Activated CD4-positive, alpha-beta T cell treated with anti-CD3 and anti-CD28 coated beads for 36 hours (primary cell): Measurements from ENCODE around the gene LIN28B. TPM values are rescaled to one million over a fixed set of nuclear protein-coding genes. Genes with fewer than 3 reads are reported as not detected.

ENCODE experiments used
- ATAC-seq: fragments of 200-7000 bp; cut with Tn5 transposase; one replicate; pipeline ENCODE4 v1.10.0; 2021; ENCODE audit warnings: mild to moderate bottlenecking, moderate library complexity
- CTCF ChIA-PET: fragments of 350-600 bp; sonication (Branson Sonifier 250); formaldehyde crosslinking; loops from one replicate; lab custom pipeline; 2021; ENCODE audit warnings: antibody characterized with exemption; lab: Charles Lee
- POLR2A ChIA-PET: fragments of 350-600 bp; sonication (Branson Sonifier 250); formaldehyde crosslinking; loops from one replicate; lab custom pipeline; 2021; ENCODE audit warnings: antibody characterized with exemption, inconsistent platforms; lab: Charles Lee
- DNase-seq: peaks from one replicate; pipeline ENCODE4 v3.0.0-alpha.2; 2020
- H3K27ac Mint-ChIP-seq: one replicate; pipeline ENCODE4 v1.8.0; 2021; ENCODE audit warnings: mixed read lengths
- H3K27me3 Mint-ChIP-seq: one replicate; pipeline ENCODE4 v1.8.0; 2021; ENCODE audit warnings: mixed read lengths
- H3K36me3 Mint-ChIP-seq: one replicate; pipeline ENCODE4 v1.8.0; 2021; ENCODE audit warnings: low read depth, mixed read lengths
- H3K4me1 Mint-ChIP-seq: one replicate; pipeline ENCODE4 v1.8.0; 2021; ENCODE audit warnings: mixed read lengths
- H3K4me3 Mint-ChIP-seq: one replicate; pipeline ENCODE4 v1.8.0; 2021; ENCODE audit warnings: mild to moderate bottlenecking, moderate library complexity, mixed read lengths
- H3K9me3 Mint-ChIP-seq: one replicate; pipeline ENCODE4 v1.8.0; 2021; ENCODE audit warnings: low read depth, mixed read lengths
- intact Hi-C, 2 experiments: fragments of 100-400 bp; cut with DNase I in 1 of 2; cut with micrococcal nuclease in 1 of 2; formaldehyde crosslinking; loops; one replicate each; pipeline versions ENCODE4 v1.14.2 to v1.15.1; 2022 to 2024; cut with DNase I, micrococcal nuclease
- total RNA-seq, 2 experiments: library from RNA; stranded (reverse); gene quantifications; one replicate each; pipeline ENCODE4 v1.2.3, GENCODE V29; 2021

LIN28B gene
- total RNA-seq, 2 experiments from 2014 or later: not detected

DNA sequence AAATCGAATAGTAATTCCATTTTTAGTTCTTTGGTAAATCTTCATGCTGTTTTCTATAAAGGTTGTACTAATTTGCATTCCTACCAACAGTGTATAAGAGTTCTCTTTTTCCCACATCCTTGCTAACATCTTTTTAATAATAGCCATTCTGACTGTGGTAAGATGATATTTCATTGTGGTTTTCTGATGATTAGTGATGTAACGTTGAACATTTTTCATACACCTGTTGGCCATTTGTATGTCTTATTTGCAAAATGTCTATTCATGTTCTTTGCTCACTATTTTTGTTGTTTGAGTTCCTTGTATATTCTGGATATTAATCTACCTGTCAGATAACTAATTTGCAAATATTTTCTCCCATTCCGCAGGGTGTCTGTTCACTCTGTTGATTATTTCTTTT lies 64.5 kb downstream of the LIN28B start:
- ATAC-seq (no peak), DNase-seq (no peak)
- H3K27me3 Mint-ChIP-seq: peaks cover 22% of the 10 kb centered on the region
- H3K4me3 Mint-ChIP-seq: no peak overlapping the region
- no peaks in the 10 kb centered on the region for H3K9me3 Mint-ChIP-seq
- H3K27ac Mint-ChIP-seq: no peak overlapping the region
- H3K4me1 Mint-ChIP-seq: no peaks in the 10 kb centered on the region
- POLR2A ChIA-PET: no interaction called here
- CTCF ChIA-PET: no interaction called here
- H3K36me3 Mint-ChIP-seq: no peaks in the 10 kb centered on the region
- intact Hi-C loops: no loop called here

DNA sequence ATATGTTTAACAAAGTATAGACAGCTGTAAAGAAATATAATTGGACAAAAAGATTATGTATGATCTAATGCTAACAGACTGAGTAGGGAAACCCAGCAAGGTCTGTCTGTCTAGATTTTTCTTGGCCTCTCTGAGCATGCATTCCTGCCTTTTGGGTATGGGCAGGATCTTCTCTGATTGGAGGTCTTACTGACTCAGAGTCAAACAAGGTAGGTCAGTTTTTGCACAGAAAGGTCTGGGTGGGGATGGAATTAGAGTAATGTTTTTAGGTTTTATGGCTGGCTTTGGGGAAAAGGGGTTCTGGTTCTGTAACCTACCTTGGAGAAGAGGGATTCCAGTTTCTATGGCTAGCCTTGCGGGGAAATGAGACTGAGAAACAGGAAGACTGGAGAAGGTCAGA lies 65.5 kb downstream of the LIN28B start:
- Mint-ChIP-seq H3K4me1 (no peaks in the 10 kb centered on the region), H3K9me3 (no peaks in the 10 kb centered on the region), H3K27me3 (peaks cover 21% of the 10 kb centered on the region), H3K4me3 (no peak overlapping the region), H3K27ac (no peak overlapping the region), H3K36me3 (no peaks in the 10 kb centered on the region)
- POLR2A ChIA-PET: no interaction called here
- CTCF ChIA-PET: no interaction called here
- no peak for ATAC-seq
- intact Hi-C loops: no loop called here
- DNase-seq: no peak

DNA sequence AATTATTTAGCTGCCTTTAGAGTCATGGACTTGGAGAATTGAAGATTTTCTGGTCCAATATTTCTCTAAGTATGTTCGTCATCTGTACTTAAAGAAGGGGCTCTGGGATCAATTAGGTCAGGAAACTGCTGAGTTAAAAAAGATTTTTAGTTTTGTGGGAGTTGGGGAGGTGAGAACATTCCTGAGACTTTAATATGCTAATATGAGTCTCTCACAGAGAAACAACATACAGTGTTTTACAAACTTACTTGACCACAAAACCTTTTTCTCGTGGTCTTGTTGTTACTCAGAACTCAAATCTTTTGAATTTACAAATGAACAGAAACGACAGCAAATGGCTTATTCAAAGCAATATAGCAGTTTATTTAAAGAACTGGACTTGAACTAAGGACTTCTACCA lies 67.9 kb downstream of the LIN28B start:
- no peak overlapping the region for H3K4me3 Mint-ChIP-seq
- ChIA-PET POLR2A (no interaction called here), CTCF (no interaction called here)
- intact Hi-C loops: no loop called here
- DNase-seq (no peak), ATAC-seq (no peak)
- no peaks in the 10 kb centered on the region for H3K4me1 Mint-ChIP-seq
- H3K27me3 Mint-ChIP-seq: peaks cover 17% of the 10 kb centered on the region
- no peak overlapping the region for H3K27ac Mint-ChIP-seq
- no peaks in the 10 kb centered on the region for H3K36me3 Mint-ChIP-seq
- H3K9me3 Mint-ChIP-seq: no peaks in the 10 kb centered on the region

DNA sequence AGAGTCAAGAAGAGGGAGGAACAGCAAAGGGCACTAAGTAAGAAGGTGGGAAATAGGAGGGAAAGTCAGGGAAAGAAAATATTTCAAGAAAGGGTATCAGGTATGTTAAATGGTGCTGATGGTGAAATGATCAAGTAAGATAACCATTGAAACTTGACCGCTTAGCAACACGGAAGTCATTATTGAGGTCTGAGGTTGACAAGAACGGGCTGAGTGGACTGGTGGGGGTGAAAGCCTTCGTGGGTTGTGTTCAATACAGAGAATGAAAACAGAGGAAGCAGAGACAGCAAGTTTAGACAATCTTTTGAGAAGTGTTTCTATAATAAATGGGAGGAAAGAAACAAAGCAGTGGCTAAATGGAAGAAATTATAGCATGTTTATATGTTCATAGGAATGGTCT lies 72.0 kb downstream of the LIN28B start:
- ChIA-PET POLR2A (no interaction called here), CTCF (no interaction called here)
- no peaks in the 10 kb centered on the region for H3K4me1 Mint-ChIP-seq

DNA sequence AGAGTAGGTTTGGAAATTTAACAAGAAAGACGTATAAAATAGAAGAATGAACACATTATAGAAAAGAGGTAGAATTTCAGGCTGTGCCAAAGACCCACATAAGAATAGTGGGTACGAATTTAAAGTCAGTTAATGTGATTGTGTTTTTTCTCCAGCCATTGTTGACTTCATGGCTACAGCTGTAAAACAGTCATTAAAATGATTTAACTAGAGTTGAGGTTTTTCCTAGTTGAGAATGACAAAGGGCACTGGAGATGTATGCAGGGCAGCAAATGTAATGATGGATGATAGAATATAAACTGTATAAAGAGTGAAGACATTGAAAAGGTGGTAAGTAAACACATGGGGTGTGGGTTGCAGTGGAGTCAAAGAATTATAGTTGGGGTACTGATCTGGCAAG lies 72.7 kb downstream of the LIN28B start:
- ChIA-PET POLR2A (no interaction called here), CTCF (interaction anchor here (0.7 kb wide), 1 partner anchor 29 kb away, joined by 4 read pairs; no protein-coding TSS in a partner anchor)
- no peak for ATAC-seq
- no peak for DNase-seq
- Mint-ChIP-seq H3K4me1 (no peaks in the 10 kb centered on the region), H3K36me3 (no peaks in the 10 kb centered on the region), H3K27me3 (no peaks in the 10 kb centered on the region), H3K4me3 (no peak overlapping the region), H3K9me3 (no peaks in the 10 kb centered on the region), H3K27ac (no peak overlapping the region)
- intact Hi-C loops: no loop called here

More for the DNA sequence above, 72.0 kb downstream of the LIN28B start:
- ATAC-seq (no peak), DNase-seq (no peak)
- intact Hi-C loops: no loop called here
- no peaks in the 10 kb centered on the region for H3K27me3 Mint-ChIP-seq
- no peaks in the 10 kb centered on the region for H3K36me3 Mint-ChIP-seq
- H3K9me3 Mint-ChIP-seq: no peaks in the 10 kb centered on the region
- H3K4me3 Mint-ChIP-seq: no peak overlapping the region
- H3K27ac Mint-ChIP-seq: no peak overlapping the region

DNA sequence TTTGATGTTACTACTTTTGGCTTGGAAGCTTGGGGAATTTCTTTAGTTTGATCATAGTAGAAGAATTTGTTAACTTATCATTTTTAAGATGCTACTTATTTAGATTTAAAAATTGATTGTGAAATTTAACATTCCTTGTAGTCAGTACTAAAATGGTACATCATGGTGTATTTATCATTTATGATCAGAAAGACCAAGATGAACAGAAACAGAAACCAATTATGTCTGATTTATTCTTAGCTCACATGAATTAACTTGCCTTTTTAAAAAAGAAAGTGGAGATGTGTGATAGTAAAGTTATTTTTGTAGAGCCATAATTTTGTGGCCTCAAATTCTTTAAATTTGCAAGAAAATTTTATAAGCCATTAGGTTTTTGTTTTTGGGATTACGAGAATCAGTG lies 77.6 kb downstream of the LIN28B start:
- intact Hi-C loops: no loop called here
- no peaks in the 10 kb centered on the region for H3K9me3 Mint-ChIP-seq
- no peak overlapping the region for H3K4me3 Mint-ChIP-seq
- H3K27me3 Mint-ChIP-seq: peaks cover 5% of the 10 kb centered on the region
- H3K27ac Mint-ChIP-seq: no peak overlapping the region
- ChIA-PET POLR2A (no interaction called here), CTCF (no interaction called here)
- DNase-seq: no peak
- no peaks in the 10 kb centered on the region for H3K4me1 Mint-ChIP-seq
- no peaks in the 10 kb centered on the region for H3K36me3 Mint-ChIP-seq
- ATAC-seq: no peak

DNA sequence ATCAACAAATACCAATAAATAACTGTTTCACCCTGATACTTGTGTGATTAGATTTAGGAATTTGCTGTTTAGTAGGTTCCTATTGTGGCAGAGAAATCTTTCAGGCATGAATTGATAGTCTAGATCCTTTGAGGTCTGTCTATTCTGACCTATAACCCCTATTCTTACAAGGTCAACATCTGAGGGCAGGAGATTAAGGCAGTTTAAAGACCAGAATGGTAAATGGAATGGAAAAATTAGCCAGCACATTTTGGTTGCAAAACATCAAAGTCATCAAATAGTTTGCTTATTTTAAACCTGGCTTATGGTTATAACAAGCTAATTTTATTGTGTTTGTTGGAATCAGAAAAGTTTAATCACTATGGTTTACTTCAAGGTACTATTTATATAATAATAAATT lies 78.4 kb downstream of the LIN28B start:
- ATAC-seq (no peak), DNase-seq (no peak)
- H3K4me3 Mint-ChIP-seq: no peak overlapping the region
- CTCF ChIA-PET: interaction anchor here (0.8 kb wide), 1 partner anchor 42 kb away, joined by 3 read pairs; no protein-coding TSS in a partner anchor
- POLR2A ChIA-PET: no interaction called here
- H3K36me3 Mint-ChIP-seq: no peaks in the 10 kb centered on the region
- intact Hi-C loops: no loop called here
- no peaks in the 10 kb centered on the region for H3K4me1 Mint-ChIP-seq
- no peaks in the 10 kb centered on the region for H3K9me3 Mint-ChIP-seq
- H3K27me3 Mint-ChIP-seq: peaks cover 5% of the 10 kb centered on the region
- H3K27ac Mint-ChIP-seq: no peak overlapping the region

DNA sequence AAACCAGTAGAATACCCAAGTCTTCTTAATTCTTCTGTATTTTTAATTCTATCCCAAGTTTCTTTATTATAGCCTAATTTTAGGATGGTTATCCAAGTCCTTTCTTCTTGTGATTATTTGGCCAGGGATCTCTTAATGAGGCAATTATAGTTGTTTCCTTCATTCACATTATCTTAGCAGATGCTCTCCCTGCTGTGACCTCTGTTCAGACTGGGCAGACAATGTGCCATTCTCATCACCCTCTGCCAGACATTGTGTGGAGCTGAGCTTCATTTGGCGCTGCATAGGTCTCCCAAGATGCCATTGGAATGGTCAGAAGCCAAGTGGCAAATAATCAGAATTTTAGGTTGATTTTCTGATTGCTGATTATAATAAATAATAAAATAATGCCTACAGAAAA lies 79.4 kb downstream of the LIN28B start:
- DNase-seq (no peak), ATAC-seq (no peak)
- Mint-ChIP-seq H3K36me3 (no peaks in the 10 kb centered on the region), H3K4me1 (no peaks in the 10 kb centered on the region), H3K9me3 (no peaks in the 10 kb centered on the region), H3K27me3 (peaks cover 5% of the 10 kb centered on the region), H3K27ac (no peak overlapping the region), H3K4me3 (no peak overlapping the region)
- intact Hi-C loops: no loop called here
- ChIA-PET CTCF (interaction anchor here (1.1 kb wide), 1 partner anchor 41 kb away, joined by 4 read pairs; no protein-coding TSS in a partner anchor), POLR2A (no interaction called here)

DNA sequence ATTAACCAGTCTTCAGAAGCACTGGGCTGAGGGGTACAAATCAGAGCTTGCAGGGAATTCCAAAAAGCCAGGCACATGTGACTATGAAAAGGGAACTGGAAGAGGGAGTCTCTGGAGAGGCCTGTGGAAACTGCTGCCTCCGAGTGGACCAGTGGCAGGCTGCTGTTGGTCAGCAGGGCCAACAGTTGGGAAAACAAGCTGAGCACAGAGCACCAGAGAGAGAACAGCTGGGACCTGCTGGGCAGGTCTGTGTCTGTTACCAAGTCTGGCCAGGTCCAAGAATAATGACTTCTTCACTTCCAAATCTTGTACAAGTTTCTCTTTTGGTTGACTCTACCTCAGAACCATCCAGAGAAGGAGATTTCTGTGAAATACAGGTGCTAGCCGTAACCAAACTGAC lies 81.4 kb downstream of the LIN28B start:
- no peak for ATAC-seq
- POLR2A ChIA-PET: no interaction called here

DNA sequence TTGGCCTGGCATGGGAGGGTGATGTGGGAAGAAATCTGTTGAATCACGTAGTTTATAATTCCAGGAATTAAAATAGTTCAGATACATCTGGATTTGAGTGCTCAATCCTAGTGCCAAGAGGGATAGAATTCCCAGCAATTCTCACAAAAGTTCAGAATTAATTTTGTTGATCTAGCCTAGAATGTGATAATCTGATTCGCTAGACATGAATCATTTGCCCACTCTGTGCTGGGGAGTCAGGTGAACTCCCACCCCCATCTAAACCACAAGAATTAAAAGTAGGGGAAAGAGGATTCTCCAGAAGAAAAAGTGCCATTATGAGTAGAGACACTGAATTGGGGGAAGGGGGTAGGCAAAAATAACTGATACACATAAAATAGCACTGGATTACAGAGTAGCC lies 85.0 kb downstream of the LIN28B start:
- DNase-seq (no peak), ATAC-seq (no peak)
- H3K27me3 Mint-ChIP-seq: peaks cover 3% of the 10 kb centered on the region
- intact Hi-C loops: no loop called here
- no peaks in the 10 kb centered on the region for H3K4me1 Mint-ChIP-seq
- no peak overlapping the region for H3K27ac Mint-ChIP-seq
- no peak overlapping the region for H3K4me3 Mint-ChIP-seq
- H3K9me3 Mint-ChIP-seq: no peaks in the 10 kb centered on the region
- ChIA-PET CTCF (no interaction called here), POLR2A (no interaction called here)
- no peaks in the 10 kb centered on the region for H3K36me3 Mint-ChIP-seq

More for the DNA sequence above, 81.4 kb downstream of the LIN28B start:
- Mint-ChIP-seq H3K4me1 (no peaks in the 10 kb centered on the region), H3K4me3 (no peak overlapping the region), H3K27me3 (peaks cover 8% of the 10 kb centered on the region), H3K27ac (no peak overlapping the region), H3K36me3 (no peaks in the 10 kb centered on the region), H3K9me3 (no peaks in the 10 kb centered on the region)
- intact Hi-C loops: no loop called here
- CTCF ChIA-PET: no interaction called here
- no peak for DNase-seq

DNA sequence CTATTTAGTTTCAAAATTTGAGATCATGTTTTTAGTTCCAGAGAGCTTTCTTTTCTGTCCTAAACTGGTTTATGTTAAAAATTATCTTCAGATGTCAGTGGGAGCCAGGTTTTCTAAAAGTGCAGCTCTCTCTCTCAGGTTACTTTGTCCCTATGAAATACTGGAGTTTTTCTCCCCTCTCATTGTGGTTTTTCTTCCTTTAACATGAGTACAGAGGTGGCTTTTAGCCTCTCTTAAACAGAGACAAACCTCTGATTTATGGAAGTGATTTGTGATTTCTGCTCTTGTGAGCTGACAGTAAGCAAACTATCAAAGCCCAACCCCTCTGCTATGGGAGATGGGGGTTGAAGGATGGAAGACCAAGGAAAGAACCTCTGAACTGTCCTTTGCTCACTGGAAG lies 85.7 kb downstream of the LIN28B start:
- no peaks in the 10 kb centered on the region for H3K36me3 Mint-ChIP-seq
- H3K4me3 Mint-ChIP-seq: no peak overlapping the region
- H3K4me1 Mint-ChIP-seq: no peaks in the 10 kb centered on the region
- peaks cover 3% of the 10 kb centered on the region for H3K27me3 Mint-ChIP-seq
- H3K9me3 Mint-ChIP-seq: no peaks in the 10 kb centered on the region
- CTCF ChIA-PET: interaction anchor here (0.6 kb wide), 1 partner anchor 10 kb away, joined by 3 read pairs; no protein-coding TSS in a partner anchor
- ATAC-seq (no peak), DNase-seq (no peak)
- no peak overlapping the region for H3K27ac Mint-ChIP-seq
- POLR2A ChIA-PET: no interaction called here
- intact Hi-C loops: no loop called here

DNA sequence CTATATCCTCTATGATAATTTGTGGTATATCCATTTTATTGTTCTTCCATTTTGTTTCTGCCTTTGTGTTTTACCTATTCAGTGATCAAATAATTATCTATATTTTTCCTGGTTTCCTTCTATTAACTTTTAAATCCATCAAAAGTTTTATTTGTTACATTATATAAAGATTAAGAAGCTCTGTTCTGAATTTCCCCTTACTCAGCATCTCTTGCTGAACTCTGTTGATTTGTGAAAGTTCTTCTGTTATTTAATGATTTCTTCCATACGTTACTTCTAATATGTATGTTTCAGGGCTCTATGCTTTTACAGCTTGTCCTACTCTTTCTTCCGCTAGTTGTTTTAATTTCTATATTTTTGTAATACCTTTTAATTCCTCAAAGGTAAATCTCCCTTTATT lies 87.1 kb downstream of the LIN28B start:
- Mint-ChIP-seq H3K27ac (no peak overlapping the region), H3K27me3 (peaks cover 8% of the 10 kb centered on the region)

DNA sequence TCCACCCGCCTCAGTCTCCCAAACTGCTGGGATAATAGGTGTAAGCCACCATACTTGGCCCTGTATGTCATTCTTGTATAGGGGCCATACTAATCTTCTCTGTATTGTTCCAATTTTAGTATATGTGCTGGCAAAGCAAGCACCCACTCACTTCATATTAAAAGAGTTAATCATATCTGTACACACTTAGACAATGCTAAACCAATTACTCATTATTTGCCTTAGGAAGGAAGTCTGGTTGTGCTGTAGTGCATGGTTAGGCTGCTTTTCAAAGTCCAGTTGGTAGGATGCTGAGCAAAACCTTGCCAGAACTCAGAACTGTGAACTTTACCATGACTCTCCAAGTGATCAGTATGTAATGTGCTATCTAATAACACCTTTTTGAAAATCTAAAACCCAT lies 88.6 kb downstream of the LIN28B start:
- Mint-ChIP-seq H3K9me3 (no peaks in the 10 kb centered on the region), H3K36me3 (no peaks in the 10 kb centered on the region), H3K27me3 (peaks cover 11% of the 10 kb centered on the region), H3K4me3 (no peak overlapping the region), H3K4me1 (no peaks in the 10 kb centered on the region), H3K27ac (no peak overlapping the region)
- ATAC-seq (no peak), DNase-seq (no peak)
- ChIA-PET POLR2A (no interaction called here), CTCF (no interaction called here)
- intact Hi-C loops: no loop called here

More for the DNA sequence above, 87.1 kb downstream of the LIN28B start:
- intact Hi-C loops: no loop called here
- H3K4me3 Mint-ChIP-seq: no peak overlapping the region
- CTCF ChIA-PET: no interaction called here
- ATAC-seq: no peak
- no peaks in the 10 kb centered on the region for H3K36me3 Mint-ChIP-seq
- no peak for DNase-seq
- no peaks in the 10 kb centered on the region for H3K4me1 Mint-ChIP-seq
- POLR2A ChIA-PET: no interaction called here
- no peaks in the 10 kb centered on the region for H3K9me3 Mint-ChIP-seq
